ENCODE measurements around the gene POU3F4. TPM values are rescaled to one million over a fixed set of nuclear protein-coding genes. Genes with fewer than 3 reads are reported as not detected.

Gene POU3F4
- total RNA-seq (2014; rRNA removed; shearing (Covaris generic); ENCODE audit: low replicate concordance): not detected in 2 replicates

DNA sequence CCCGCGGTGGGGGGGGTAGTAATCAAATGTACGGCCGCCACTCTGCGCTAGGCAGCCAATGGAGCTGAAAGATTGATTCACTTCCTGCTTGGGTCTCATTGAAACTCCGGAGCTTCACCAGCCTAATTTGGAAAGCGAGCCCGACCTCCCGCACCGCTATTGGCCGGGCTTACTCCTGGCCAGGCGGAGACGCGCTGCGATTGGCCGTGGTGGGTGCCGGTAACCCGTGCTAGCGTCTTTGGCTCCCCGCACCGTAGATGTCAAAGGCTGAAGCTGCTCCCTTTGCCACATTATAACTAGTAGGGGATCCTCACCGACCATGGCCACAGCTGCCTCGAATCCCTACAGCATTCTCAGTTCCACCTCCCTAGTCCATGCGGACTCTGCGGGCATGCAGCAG is at the start of gene POU3F4:
TSS of gene POU3F4 (plus strand) at position 285 of the 400 bp plus-strand sequence. CDS start at position 320, 35 bp downstream.
- no peaks in the 10 kb centered on the region for H3K36me3 ChIP-seq
- DNase-seq: no peak

DNA sequence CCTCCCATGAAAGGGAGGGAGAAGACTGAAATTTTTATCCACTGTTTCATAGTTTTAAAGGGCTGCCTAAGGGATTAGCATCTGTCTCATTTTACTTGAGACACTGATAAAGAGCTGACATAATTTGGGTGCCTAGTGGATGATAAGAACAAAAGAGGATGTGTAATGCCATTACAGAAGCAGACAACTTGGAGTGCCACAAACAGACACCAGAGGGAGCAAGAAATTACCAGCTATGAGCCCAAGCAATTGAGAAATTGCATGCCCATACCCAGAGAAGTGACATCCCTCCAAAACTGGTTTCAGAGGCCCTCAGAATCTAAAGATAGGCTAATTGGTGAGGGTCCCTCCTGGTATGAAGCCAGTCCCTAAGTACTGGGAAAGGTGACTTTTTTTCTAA is 38.5 kb upstream of the POU3F4 start:
- no peaks in the 10 kb centered on the region for H3K27me3 ChIP-seq
- no peak overlapping the region for H3K4me3 ChIP-seq
- no peaks in the 10 kb centered on the region for H3K9me3 ChIP-seq
- DNase-seq: peak; percentile 1
- no peaks in the 10 kb centered on the region for H3K36me3 ChIP-seq

More for the DNA sequence above, at the start of gene POU3F4:
- Histone ChIP-seq H3K4me3 (no peak within 1 kb of the TSS), H3K27me3 (no peaks in the 10 kb centered on the region), H3K9me3 (no peaks in the 10 kb centered on the region)

DNA sequence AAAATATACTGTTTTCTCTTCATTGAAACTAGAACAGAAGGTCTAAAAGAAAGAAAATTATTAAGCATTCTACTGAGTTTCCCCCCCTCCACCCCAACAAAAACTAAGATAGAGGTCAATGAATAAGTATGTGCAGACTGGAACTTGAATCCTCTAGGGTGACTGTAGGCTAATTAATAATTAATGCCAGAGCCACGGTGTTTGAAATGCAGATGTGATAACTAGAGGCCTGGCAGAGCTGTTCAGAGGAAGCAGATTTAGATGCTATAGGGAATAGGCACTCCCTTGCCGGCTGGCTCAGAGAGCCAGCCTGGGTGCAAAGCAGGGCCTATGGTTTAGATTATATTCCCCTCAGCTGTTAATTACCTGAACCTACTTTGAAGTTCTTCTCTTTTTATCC is 12.2 kb upstream of the POU3F4 start:
- H3K27me3 ChIP-seq: no peaks in the 10 kb centered on the region
- no peak overlapping the region for H3K4me3 ChIP-seq
- H3K36me3 ChIP-seq: no peaks in the 10 kb centered on the region
- no peaks in the 10 kb centered on the region for H3K9me3 ChIP-seq
- no peak for DNase-seq

DNA sequence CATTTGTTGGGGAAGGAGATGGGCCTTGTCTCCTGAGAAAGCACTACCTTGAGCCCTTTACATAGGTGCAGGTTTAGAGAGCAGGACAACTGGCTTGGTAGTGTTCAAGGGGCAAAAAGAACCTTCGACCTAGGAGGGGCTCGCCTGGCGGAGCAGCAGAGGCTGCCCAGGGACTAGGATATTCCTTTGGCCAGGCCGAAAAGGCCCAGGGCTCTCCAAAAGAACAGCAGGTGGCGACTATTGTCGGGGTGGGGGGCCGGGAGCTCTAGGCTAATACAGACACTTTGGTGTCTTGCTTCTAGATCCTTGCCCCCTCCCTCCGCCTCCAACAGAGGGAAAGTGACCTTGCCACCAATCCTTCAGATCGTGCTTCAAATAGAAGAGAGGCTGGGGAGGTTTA is 7.1 kb upstream of the POU3F4 start:
- Histone ChIP-seq H3K9me3 (no peaks in the 10 kb centered on the region), H3K27me3 (no peaks in the 10 kb centered on the region), H3K4me3 (no peak overlapping the region), H3K36me3 (no peaks in the 10 kb centered on the region)
- no peak for DNase-seq

DNA sequence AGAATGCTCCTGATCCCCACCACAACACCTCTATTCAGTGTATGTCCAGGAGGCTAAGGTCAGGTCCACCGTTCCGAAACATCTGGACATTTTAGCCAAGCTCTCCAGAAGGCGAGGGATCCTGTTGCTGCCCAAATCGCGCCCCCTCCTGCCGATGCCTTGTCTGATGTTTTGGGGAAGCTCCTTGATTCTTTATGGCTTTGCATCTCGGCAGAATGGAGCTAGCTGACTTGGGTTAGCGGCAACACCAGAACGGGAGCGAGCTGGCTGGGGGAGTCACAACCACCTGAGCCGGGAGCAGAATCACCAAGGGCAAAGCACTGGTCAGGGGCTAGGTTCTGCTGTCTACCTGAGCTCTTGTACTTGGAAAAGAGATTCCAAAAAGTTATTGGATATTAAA is 6.6 kb upstream of the POU3F4 start:
- Histone ChIP-seq H3K27me3 (no peaks in the 10 kb centered on the region), H3K4me3 (no peak overlapping the region), H3K36me3 (no peaks in the 10 kb centered on the region), H3K9me3 (no peaks in the 10 kb centered on the region)
- no peak for DNase-seq

DNA sequence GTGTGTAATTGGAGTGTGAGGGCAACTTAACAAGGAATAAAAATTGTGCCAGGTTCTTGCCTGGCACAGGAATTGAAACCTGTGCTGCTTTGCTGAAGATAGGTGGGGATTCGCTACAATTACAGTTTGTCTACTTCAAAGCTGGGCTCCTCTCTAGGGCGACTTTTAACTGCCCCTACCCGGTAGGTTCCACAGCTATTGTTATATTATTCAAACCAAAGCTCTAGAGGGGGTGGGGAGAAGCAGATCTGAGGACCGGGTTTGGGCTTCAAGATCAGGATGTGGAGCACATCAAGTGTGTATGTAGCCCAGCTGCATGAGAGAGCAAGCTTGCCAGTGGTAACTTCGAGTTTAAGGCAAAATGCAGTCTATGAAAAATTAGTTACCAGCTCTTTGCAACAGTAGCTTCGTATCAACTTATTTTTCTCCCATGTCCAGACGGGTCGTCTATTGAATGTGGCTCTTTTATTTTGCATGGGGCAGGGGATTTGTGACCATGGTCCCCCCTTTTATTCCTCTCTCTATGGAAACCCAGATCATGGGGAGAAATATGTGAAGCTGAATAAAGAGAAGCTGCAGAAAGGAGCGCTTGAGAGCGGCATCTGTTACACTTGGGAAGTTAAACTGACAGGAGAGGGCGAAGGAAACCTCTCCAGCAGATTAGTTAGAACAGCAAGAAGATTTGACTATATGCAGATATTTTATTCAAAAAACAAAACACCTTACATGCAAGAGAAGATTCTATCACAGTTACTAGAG is 3.2 kb upstream of the POU3F4 start:
- H3K36me3 ChIP-seq: no peaks in the 10 kb centered on the region
- no peaks in the 10 kb centered on the region for H3K9me3 ChIP-seq
- no peak overlapping the region for H3K4me3 ChIP-seq
- no peak for DNase-seq
- no peaks in the 10 kb centered on the region for H3K27me3 ChIP-seq

DNA sequence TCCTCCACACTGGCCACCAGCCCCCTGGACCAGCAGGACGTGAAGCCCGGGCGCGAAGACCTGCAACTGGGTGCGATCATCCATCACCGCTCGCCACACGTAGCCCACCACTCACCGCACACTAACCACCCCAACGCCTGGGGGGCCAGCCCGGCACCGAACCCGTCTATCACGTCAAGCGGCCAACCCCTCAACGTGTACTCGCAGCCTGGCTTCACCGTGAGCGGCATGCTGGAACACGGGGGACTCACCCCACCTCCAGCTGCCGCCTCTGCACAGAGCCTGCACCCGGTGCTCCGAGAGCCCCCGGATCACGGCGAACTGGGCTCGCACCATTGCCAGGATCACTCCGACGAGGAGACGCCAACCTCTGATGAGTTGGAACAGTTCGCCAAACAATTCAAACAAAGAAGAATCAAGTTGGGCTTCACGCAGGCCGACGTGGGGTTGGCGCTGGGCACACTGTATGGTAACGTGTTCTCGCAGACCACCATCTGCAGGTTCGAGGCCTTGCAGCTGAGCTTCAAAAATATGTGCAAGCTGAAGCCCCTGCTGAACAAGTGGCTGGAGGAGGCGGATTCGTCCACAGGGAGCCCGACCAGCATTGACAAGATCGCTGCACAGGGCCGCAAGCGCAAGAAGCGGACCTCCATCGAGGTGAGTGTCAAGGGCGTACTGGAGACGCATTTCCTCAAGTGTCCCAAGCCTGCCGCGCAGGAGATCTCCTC is 600 bp downstream of the POU3F4 start:
- DNase-seq: no peak
- H3K9me3 ChIP-seq: no peaks in the 10 kb centered on the region

GRCh38 chrX:83509254-83509801 is 1.2 kb downstream of the POU3F4 start:
- no peaks in the 10 kb centered on the region for H3K27me3 ChIP-seq
- no peaks in the 10 kb centered on the region for H3K36me3 ChIP-seq
- no peak overlapping the region for H3K4me3 ChIP-seq
- no peaks in the 10 kb centered on the region for H3K9me3 ChIP-seq
- no peak for DNase-seq

More for the DNA sequence above, 600 bp downstream of the POU3F4 start:
- Histone ChIP-seq H3K36me3 (no peaks in the 10 kb centered on the region), H3K27me3 (no peaks in the 10 kb centered on the region), H3K4me3 (no peak overlapping the region)

- Histone ChIP-seq H3K27me3 (no peaks in the 10 kb centered on the region), H3K9me3 (no peaks in the 10 kb centered on the region), H3K4me3 (no peak overlapping the region), H3K36me3 (no peaks in the 10 kb centered on the region)
- no peak for DNase-seq
Measured at GRCh38 chrX:83510510-83511062, 2.5 kb downstream of the POU3F4 start.

DNA sequence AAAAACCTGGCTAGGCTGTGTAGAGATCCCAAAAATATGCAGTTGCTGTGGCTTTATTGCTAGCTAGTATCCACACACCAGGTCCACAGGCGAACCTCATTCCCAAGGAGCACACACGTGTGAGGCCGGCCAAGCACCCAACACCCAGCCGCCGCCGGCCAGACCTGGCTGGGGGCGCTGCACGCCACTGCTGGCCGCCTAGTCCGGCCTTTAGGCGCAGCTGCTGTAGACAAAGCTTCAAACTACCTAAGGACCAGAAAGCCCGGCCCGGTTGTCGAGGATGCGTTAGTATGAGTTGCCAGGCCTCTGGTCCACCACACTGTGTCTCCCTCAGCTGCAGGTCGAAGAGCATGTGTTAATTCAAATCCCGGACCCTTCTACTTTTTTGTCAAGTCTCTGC is 3.1 kb downstream of the POU3F4 start:
- Histone ChIP-seq H3K27me3 (no peaks in the 10 kb centered on the region), H3K36me3 (no peaks in the 10 kb centered on the region), H3K4me3 (no peak overlapping the region), H3K9me3 (no peaks in the 10 kb centered on the region)
- DNase-seq: no peak

DNA sequence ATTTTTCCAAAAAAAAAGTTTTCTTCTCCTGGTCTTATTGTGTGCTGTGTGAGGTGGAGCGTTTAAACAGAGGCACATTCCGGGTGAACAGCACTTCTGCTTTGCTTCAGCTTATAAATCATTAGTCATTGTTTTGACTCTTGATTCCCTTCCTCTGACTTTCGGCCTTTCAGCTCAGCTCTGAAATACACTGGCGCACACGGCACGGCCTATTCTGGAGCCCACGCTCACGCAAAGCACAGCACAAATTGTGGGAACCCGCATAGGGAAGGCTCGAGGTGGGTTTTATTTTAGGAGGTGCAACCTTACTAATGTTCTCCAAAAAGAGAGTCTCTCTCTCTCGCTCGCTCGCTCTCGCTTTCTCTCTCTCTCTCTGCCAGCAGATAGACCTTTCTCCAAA is 4.0 kb downstream of the POU3F4 start:
- H3K9me3 ChIP-seq: no peaks in the 10 kb centered on the region

DNA sequence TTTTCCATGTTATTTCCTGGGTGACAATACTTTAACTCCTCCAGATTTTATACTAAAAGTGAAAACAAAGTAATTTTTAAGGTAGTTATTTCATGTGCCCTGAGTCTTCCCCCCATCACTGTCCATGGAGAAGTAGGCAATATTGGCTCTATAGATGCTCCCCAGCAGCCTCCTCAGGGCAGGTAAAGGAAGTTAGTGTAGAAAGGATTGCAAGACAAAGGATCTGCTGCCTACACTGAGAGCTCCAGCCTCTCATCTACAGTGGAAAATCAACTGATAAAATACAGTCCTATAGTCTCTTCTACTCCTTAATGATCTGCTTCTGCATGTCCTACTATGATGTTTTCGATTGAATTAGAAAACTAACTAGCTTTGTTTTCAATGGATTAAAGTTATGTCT is 8.5 kb downstream of the POU3F4 start:
- Histone ChIP-seq H3K27me3 (no peaks in the 10 kb centered on the region), H3K36me3 (no peaks in the 10 kb centered on the region), H3K9me3 (no peaks in the 10 kb centered on the region), H3K4me3 (no peak overlapping the region)
- DNase-seq: no peak

More for the DNA sequence above, 4.0 kb downstream of the POU3F4 start:
- Histone ChIP-seq H3K4me3 (no peak overlapping the region), H3K27me3 (no peaks in the 10 kb centered on the region), H3K36me3 (no peaks in the 10 kb centered on the region)
- DNase-seq: no peak

- Histone ChIP-seq H3K27me3 (no peaks in the 10 kb centered on the region), H3K4me3 (no peak overlapping the region), H3K9me3 (no peaks in the 10 kb centered on the region), H3K36me3 (no peaks in the 10 kb centered on the region)
- DNase-seq: no peak
Measured at GRCh38 chrX:83521905-83522304, 13.8 kb downstream of the POU3F4 start.

DNA sequence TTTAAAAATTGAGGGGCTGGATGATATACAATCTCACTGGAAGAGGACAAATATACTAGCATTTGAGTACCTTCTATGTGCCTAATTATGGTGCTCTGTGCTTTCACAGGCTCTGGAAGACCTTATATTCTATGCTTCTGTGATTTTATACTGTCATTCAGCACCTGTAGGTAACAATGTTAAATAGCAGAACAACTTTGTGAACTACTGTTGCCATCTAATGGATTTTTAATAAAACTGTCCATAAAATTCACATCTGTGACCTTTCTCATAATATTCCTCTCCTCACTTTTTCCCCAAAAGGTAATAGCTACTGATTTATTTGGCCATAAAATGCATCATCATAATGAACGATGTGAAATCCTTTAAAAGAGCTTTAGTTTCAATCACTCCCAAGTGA is 21.9 kb downstream of the POU3F4 start:
- Histone ChIP-seq H3K27me3 (no peaks in the 10 kb centered on the region), H3K4me3 (no peak overlapping the region), H3K36me3 (no peaks in the 10 kb centered on the region), H3K9me3 (no peaks in the 10 kb centered on the region)
- no peak for DNase-seq

GRCh38 chrX:83535417-83536196 is 27.5 kb downstream of the POU3F4 start:
- no peaks in the 10 kb centered on the region for H3K36me3 ChIP-seq
- DNase-seq: no peak
- H3K4me3 ChIP-seq: no peak overlapping the region; the same call in 1 of the 2 replicates
- H3K27me3 ChIP-seq: no peaks in the 10 kb centered on the region
- no peaks in the 10 kb centered on the region for H3K9me3 ChIP-seq
